ENCODE data around the gene MSANTD4.
"Not testable (repeated sequence)": the region's sequence is repeated elsewhere in the genome, so short reads cannot be mapped to it uniquely, and the experiment has no call there.

Gene MSANTD4

DNA sequence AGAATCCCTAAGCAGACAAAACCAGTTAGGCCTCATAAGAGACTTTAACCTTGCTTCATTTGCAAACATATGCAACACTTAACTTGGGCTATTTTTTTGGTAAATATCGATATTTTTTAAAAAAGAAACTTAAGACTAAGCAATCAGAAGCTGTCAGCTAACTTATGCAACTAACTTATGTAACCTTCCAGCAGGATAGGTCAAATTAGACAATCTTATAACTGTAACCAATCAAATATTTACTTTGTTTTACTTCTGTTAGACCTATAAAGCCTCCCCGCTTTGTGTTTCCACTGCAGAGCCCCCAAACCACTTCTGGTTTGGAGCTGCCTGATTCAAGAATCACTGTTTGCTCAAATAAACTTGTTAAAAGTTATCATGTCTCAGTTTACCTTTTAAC, 8.0 kb downstream of the MSANTD4 start:
- no peak for DNase-seq (ENCODE audit: low read depth in 2 of 2)

DNA sequence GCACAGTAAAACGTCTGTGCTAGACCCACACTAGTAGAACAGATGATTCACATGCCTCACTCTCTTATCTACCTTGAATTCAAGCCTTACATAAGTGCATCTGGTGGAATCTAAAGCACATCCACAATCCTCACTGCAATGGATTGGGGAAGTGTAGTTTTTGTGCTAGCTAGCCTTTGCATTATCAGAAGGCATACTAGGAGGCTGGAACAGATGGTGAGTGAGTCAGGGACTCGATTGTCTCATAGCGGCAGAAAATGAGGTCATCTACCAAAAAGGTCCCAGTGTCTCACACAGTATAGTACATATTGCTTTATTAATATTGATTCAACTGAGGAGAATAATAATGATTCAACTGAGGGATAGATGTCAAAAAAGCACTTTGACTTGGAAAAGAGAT, 9.3 kb downstream of the MSANTD4 start:
- DNase-seq (ENCODE audit: low read depth in 2 of 2): no peak

DNA sequence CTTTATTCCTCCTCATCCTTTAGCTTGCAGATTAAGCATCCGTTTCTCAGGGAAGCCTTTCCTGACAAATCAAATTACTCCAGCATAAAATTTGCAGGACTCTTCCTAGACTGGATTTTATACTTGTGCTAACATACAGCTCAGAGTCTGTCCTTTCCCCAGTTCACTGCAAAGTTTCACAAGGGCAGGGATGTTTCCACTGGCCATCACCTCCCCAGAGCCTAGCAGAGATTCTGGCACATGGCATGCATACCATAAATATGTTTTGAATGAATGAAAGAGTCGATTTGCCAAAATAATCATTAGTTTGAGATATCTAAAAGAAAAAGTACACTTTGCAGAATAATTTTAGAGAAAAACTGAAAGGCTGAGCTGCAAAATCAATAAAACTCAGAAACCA, 10.6 kb downstream of the MSANTD4 start:
- no peak for DNase-seq (ENCODE audit: low read depth in 2 of 2)

DNA sequence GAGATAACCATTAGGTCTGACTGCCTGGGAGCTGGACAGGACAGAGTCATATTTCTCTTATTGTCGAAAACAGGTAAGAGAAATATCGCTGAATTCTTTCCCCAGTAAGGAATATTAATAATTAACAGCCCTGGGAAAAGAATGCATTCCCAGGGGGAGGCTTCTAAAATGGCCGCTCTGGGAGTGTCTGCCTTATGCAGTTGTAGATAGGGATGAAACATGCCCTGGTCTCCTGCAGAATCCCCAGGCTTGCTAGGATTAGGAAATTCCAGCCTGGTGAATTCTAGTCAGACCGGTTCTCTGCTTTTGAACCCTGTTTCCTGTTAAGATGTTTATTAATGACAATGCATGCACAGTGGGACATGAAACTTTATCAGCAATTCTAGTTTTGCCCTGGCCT, 18.9 kb downstream of the MSANTD4 start:
- DNase-seq (ENCODE audit: low read depth in 2 of 2): not testable (repeated sequence)

DNA sequence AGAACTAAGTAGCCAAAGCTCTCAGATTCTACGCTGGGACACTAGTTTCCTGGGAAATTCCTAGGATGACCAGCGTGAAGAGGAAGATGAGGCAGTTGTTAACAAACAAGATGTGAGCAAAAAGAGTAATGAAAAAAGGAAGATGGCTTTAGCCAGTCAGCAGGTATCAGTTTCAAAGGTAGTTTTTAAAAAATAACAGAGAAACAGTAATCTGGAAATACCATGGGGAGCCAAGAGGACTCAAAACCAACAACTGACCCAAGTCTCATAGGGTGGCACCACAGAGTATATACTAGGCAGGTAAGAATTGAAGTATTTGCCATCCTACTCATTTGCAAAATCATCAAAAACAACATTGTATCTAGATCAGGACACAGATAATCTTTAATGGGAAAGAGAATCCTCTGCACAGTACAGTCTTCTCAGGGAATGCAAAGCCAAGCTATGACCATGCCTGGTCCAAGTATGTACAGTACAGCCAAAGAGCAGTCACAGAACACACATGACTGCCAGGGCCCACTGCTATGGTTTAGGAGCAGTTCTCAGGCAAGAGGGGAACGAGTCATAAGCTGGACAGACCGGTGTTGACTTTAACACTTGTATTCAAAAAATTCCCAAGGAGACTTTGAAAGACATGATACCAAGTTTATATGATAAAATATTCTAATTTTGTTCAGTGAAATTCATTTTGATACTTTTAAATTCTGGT, 20.6 kb downstream of the MSANTD4 start:
- DNase-seq (ENCODE audit: low read depth in 2 of 2): no peak

DNA sequence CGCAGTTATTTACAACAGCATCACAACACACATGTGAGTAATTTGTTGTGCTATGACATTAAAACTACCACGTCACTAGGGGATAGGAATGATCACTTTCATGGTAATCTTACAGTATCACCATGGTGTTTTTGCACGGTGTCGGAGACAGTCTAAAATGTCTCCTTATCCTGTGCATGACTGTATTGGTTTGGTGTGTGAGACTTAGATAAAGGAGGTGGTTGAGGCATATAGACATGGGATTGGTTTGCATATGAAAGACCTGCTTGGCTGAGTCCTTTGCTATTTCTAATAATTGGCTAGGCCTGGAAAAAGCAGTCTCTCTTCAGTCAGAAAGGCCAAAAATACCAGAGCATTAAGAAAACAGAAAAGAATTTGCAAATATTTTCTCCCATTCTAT, 30.2 kb downstream of the MSANTD4 start:
- DNase-seq (ENCODE audit: low read depth in 2 of 2): no peak

DNA sequence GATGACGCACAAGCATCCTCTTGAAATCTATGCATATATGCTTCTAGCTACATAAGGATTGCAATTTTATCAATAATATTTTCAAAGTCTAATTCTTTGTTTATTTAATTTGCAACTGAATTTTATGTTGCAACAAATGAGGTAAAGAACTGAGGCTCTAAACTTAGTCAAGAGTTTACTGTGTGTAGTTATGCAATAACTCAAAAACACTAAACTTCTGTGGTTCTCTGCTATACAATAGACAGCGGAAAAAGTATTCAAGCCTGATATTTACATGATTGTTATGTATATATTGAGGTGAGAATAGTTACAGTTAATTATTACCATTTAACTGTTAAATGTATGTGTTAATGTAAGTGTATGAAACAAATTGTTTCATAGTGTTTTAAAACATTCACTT, 32.9 kb downstream of the MSANTD4 start:
- DNase-seq (ENCODE audit: low read depth in 2 of 2): no peak

DNA sequence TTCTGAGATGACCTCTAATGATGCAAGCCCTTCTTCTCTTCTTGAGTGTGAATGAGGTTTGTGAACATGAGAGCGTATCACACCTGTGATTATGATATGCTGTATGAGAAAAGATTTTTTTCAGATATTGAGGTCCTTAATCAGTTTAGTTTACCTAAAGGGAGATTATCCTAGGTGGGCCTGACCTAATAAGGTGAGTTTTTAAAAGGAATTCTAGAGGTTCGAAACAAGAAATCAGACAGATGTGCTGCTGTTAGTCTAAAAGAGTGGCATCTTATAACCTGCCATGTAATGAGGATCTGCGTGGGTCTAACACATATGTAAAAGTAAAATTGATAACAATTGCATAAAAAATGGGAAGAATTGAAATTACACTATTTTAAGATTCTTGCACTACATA, 33.8 kb downstream of the MSANTD4 start:
- no peak for DNase-seq (ENCODE audit: low read depth in 2 of 2)

DNA sequence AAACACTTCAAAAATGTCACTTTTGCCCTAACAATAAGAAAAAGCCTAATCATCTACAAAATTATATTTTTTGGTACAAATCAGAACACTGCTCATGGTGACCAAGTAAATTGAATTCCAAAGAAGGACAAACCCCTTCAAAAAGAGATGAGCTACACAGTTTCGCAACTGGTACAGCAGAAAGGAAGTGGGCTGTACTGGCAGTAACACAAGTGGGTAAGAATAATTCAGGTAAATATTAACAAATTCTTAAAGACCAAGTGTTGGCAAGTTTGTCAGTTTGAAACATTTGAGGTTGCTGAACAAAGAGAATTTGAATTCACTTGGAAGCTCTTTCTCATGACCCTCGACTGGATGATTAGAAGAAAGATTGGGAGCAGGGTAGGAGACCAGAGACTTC, 35.5 kb downstream of the MSANTD4 start:
- DNase-seq (ENCODE audit: low read depth in 2 of 2): no peak

DNA sequence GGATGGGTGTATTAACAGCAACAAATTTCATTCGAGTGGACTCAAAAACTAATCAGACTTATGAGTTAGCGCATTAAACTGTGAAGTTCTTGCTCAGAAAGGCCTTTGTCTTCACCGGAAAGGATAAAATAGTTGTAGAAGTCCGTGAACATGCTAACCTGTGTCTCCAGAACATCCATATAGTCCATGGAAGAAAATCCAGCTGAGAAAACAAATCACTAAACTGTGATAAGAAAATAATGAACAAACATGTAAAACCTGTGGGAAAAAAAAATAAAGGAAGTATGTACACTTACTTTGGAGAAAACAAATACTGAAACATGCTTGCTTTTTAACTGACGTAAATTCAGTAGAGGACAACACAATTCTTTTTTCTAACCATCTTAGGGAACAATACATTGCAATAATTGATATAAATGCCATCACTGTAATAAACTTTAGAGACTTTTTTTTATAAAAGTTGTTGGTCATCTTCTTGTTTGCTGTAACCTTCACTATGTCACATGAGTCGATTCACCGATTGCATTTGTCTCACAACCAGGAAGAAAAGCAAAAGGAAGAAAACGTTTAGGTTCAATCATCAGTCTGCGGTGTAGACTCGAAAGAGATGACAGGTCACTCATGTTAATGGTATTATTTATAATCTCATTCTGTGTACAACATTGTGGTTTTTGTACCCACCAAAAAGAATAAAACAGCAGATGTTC, 41.9 kb downstream of the MSANTD4 start:
- no peak for DNase-seq (ENCODE audit: low read depth in 2 of 2)

DNA sequence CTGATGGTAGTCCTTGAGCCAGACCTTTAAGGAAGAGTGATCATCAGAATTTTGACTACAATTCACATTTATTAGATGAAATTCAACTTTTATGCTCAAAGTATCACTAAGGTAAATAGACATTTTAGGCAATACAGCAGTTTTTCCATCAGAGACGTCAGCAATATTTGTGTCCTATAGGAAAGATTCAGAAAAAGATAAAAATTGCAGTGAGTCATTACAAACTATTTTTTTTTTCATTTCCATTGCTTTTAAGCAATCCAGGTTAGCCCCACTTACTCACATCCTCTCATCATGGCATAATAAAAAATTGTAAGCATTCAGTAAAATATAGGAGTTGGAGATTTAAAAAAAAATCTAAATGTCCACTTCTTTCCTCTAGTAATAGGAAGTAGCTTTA, 46.9 kb downstream of the MSANTD4 start:
- DNase-seq (ENCODE audit: low read depth in 2 of 2): no peak

DNA sequence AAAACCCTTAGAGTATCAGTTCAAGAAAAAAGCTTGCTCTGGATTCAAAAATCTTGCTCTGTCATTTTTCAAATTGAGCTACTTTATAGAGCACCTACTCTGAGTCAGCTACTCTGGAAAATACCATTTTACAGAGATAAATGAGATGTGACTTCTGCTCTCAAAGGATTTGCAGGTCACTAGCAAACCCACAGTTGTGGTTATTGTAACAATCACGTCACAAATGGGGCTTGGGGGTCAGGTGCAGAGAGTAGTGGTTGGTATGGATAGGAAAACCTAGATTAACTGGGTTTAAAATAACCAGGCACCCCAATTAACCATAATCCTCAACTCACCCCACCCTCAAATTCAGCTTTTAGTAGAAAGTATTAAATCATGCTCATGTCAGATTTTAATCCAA, 52.3 kb downstream of the MSANTD4 start:
- no peak for DNase-seq (ENCODE audit: low read depth in 2 of 2)

DNA sequence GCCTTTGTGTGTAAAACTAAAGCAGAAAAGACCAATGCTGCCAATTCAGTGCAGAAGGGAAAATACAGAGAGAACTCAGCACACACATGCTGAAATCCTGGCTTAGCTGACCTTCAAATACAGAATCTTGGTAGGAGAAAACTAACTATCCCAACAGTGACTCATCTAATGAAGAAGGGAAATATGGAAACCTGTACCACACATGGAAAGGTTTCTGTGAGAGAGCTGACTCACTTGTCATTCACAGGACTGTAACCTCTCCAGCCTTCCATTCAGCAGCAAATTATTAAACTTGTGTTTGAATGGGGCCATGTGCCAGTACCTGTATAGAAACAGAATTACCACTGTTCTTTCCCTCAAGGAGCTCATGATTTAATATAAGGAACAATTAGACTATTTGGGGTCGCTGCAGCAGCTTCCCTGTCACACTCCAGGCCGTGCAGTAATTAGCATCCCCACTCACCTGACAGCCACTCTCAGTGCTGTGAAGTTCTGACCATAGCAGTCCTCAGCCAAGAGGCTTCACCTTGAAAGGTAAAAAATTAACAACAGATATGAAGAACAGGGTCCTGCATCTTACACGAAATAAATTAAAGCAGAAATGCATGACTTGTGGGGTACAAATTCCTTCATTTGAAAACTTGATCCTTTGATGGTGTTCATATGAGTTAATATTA, 53.9 kb downstream of the MSANTD4 start:
- no peak for DNase-seq (ENCODE audit: low read depth in 2 of 2)

DNA sequence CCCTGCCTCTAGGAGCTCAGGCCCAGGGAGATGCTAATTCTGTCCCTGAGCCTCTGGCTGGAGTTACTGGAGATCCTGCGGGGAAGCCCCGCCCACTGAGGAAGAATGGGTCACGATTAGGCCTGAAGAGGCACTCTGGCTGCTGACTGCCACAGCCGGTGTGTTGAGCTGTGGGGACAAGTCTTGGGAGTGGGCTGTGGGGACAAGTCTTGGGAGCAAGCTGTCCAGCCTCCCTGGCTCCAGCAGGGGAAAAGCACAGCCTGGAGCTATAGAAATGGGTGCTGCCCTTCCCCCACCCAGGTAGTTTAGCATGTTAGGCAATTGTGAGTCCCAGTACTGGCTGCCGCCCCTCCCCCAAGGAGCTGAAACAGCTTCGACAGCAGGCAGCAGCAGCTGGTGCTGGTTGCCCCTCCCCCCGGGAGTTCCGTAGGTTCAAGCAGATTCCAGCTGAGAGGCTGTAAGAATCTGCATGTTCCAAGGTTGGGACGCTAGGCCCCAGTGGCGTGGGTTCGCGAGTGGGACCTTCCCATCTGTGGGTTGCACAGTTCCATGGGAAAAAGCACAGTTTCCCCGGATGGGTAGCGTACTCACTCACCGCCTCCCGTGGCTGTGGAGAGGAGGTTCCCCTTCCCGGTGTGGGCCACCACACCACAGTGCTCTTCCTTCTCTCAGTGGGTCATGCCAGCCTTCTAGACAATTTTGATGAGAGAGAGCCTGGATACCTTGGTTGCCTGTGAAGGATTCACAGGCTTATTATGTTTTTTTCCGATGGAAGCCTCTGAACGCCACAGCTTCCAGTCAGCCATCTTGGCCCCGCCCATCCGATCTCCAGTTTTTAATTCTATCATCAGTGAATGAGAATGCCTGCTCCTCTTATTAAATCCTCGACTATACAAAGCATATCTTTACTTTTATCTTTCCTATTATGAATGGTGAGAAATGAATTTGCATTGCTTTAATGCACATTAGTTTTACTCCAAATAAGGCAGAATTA, 61.5 kb downstream of the MSANTD4 start:
- DNase-seq (ENCODE audit: low read depth in 2 of 2): no peak

Data from stimulated activated CD8-positive, alpha-beta memory T cell treated with anti-CD3 and anti-CD28 coated beads, Interleukin-2, amount 100 ng/mL, for 1 hour (primary cell).